A549 (cell line): ENCODE data around the gene GNAI2. TPM values are rescaled to one million over a fixed set of nuclear protein-coding genes. Genes with fewer than 3 reads are reported as not detected.
A peak's percentile ranks its signal among the peaks of the same experiment; 100 is the strongest.

ENCODE experiments used
- ATAC-seq, 2 experiments: fragments of 200-7000 bp in 1 of 2; fragments of >200 bp in 1 of 2; cut with Nextera tagmentation in 1 of 2; cut with Tn5 transposase in 1 of 2; 3 replicates each; pipeline versions ENCODE4 v1.8.0 to v1.9.1; 2018 to 2020; ENCODE audit warnings: mild to moderate bottlenecking in 1 of 2, moderate library complexity in 1 of 2
- CTCF ChIA-PET: fragments of 300-600 bp; sonication (Branson Sonifier 250); formaldehyde crosslinking; extraction: SDS; loops from one replicate; lab custom pipeline; 2021; ENCODE audit warnings: antibody characterized with exemption, inconsistent platforms; lab: Yijun Ruan, JAX
- POLR2A ChIA-PET: fragments of 350-600 bp; formaldehyde crosslinking; extraction: SDS; loops from one replicate; lab custom pipeline; 2021; ENCODE audit warnings: antibody characterized with exemption, inconsistent platforms; lab: Yijun Ruan, JAX
- DNase-seq, 2 experiments: peaks; one replicate each; pipeline versions ENCODE4 v3.0.0 to v3.0.0-alpha.2; 2011 to 2016; ENCODE audit warnings: low read depth in 1 of 2, low spot score in 1 of 2
- FAIRE-seq: peaks from 2 replicates; lab custom pipeline; 2011; peaks lifted over from hg19 to GRCh38; lab: Jason Lieb, UNC
- H3K27ac ChIP-seq, 2 experiments: fragments of >200 bp; sonication (Bioruptor Twin); formaldehyde crosslinking; 3 replicates each; pipeline ENCODE4 v1.5.1; 2016 to 2017
- H3K4me1 ChIP-seq: fragments of >200 bp; sonication (Bioruptor Twin); formaldehyde crosslinking; 3 replicates; pipeline ENCODE4 v1.6.1; 2016
- H3K4me2 ChIP-seq: fragments of >200 bp; sonication (Bioruptor Twin); formaldehyde crosslinking; 3 replicates; pipeline ENCODE4 v1.6.1; 2016
- H3K4me3 ChIP-seq: fragments of >200 bp; sonication (Bioruptor Twin); formaldehyde crosslinking; 3 replicates; pipeline ENCODE4 v1.5.1; 2016
- H3K9me3 ChIP-seq: fragments of >200 bp; sonication (Bioruptor Twin); formaldehyde crosslinking; 3 replicates; pipeline ENCODE4 v1.6.1; 2016
- ATOH8 ChIP-seq: fragments of 250-450 bp; sonication (Bioruptor Pico); IDR thresholded peaks from 2 replicates; pipeline ENCODE4 v1.5.0; 2020; ENCODE audit warnings: low read depth, mild to moderate bottlenecking, moderate library complexity
- CBX2 ChIP-seq: fragments of 200-600 bp; sonication (generic); IDR thresholded peaks from 2 replicates; pipeline ENCODE4 v1.6.1; 2016; ENCODE audit warnings: low read depth, mild to moderate bottlenecking, borderline replicate concordance
- CEBPB ChIP-seq, 2 experiments: fragments of >200 bp in 1 of 2; sonication (Bioruptor Twin) in 1 of 2; formaldehyde crosslinking in 1 of 2; IDR thresholded peaks; 2 replicates each; pipeline ENCODE4 v1.6.1; 2012 to 2016
- EHMT2 ChIP-seq: fragments of 200-600 bp; sonication (generic); IDR thresholded peaks from 2 replicates; pipeline ENCODE4 v1.6.1; 2016; ENCODE audit warnings: antibody characterized with exemption, low read depth, mild to moderate bottlenecking, moderate library complexity
- EP300 ChIP-seq, 2 experiments: fragments of >200 bp; sonication (Bioruptor Twin); formaldehyde crosslinking; IDR thresholded peaks; 2 replicates in 1 of 2; 3 replicates in 1 of 2; pipeline ENCODE4 v1.6.1; 2016 to 2017
- FOSB ChIP-seq: fragments of 250-450 bp; sonication (Bioruptor Pico); IDR thresholded peaks from 2 replicates; pipeline ENCODE4 v1.5.0; 2020; ENCODE audit warnings: mild to moderate bottlenecking, moderate library complexity
- HMGXB4 ChIP-seq: fragments of 250-450 bp; sonication (Bioruptor Pico); IDR thresholded peaks from 2 replicates; pipeline ENCODE4 v1.5.0; 2021; ENCODE audit warnings: mild to moderate bottlenecking, moderate library complexity, borderline replicate concordance
- HOXA7 ChIP-seq: fragments of 250-450 bp; sonication (Bioruptor Pico); IDR thresholded peaks from 2 replicates; pipeline ENCODE4 v1.5.0; 2020; ENCODE audit warnings: mild to moderate bottlenecking, moderate library complexity
- HOXB13 ChIP-seq: fragments of 250-450 bp; sonication (Bioruptor Pico); IDR thresholded peaks from 2 replicates; pipeline ENCODE4 v1.5.0; 2020; ENCODE audit warnings: low read depth, mild to moderate bottlenecking, moderate library complexity
- JUN ChIP-seq, 2 experiments: fragments of >200 bp; sonication (Bioruptor Twin); formaldehyde crosslinking; IDR thresholded peaks; 2 replicates in 1 of 2; 3 replicates in 1 of 2; pipeline ENCODE4 v1.6.1; 2016 to 2017
- JUNB ChIP-seq: fragments of >200 bp; sonication (Bioruptor Twin); formaldehyde crosslinking; IDR thresholded peaks from 2 replicates; pipeline ENCODE4 v1.6.1; 2016
- KDM1A ChIP-seq: fragments of 200-600 bp; sonication (generic); IDR thresholded peaks from 2 replicates; pipeline ENCODE4 v1.6.1; 2016; ENCODE audit warnings: low read depth, mild to moderate bottlenecking
- KDM5A ChIP-seq: fragments of 200-600 bp; sonication (generic); IDR thresholded peaks from 2 replicates; pipeline ENCODE4 v1.6.1; 2016; ENCODE audit warnings: antibody characterized with exemption, mild to moderate bottlenecking
- MAZ ChIP-seq: fragments of 150-350 bp; IDR thresholded peaks from 2 replicates; pipeline ENCODE4 v1.6.1; 2014; ENCODE audit warnings: antibody characterized with exemption, low read depth, low read length, borderline replicate concordance
- MYC ChIP-seq: IDR thresholded peaks from 2 replicates; pipeline ENCODE4 v1.6.1; 2012; ENCODE audit warnings: mild to moderate bottlenecking, inconsistent platforms, low read length, improper control_type of control experiment, borderline replicate concordance
- NFE2L2 ChIP-seq: fragments of 150-350 bp; conservative IDR thresholded peaks from 2 replicates; pipeline ENCODE4 v1.6.1; 2014; ENCODE audit warnings: low read length
- PBX3 ChIP-seq: IDR thresholded peaks from 2 replicates; pipeline ENCODE4 v1.6.1; 2012
- SREBF2 ChIP-seq: fragments of 450-650 bp; IDR thresholded peaks from 2 replicates; pipeline ENCODE4 v1.6.1; 2014; ENCODE audit warnings: mild to moderate bottlenecking, moderate library complexity
- TP53 ChIP-seq: fragments of 250-450 bp; sonication (Bioruptor Pico); IDR thresholded peaks from 2 replicates; pipeline ENCODE4 v1.5.0; 2021; ENCODE audit warnings: mild to moderate bottlenecking, moderate library complexity
- ZFP36 ChIP-seq: fragments of 450-650 bp; IDR thresholded peaks from 2 replicates; pipeline ENCODE4 v1.6.1; 2014; ENCODE audit warnings: borderline replicate concordance; ENCODE audit not compliant: partially characterized antibody
- ZSCAN20 ChIP-seq: fragments of 250-450 bp; sonication (Bioruptor Pico); IDR thresholded peaks from 2 replicates; pipeline ENCODE4 v1.8.0; 2022; ENCODE audit warnings: mild to moderate bottlenecking, moderate library complexity
- WGBS: methylation state at CpG from one replicate; pipeline ENCODE4 v1.1.6; 2017; ENCODE audit errors: missing lambda C conversion rate; 5-methylcytosine and 5-hydroxymethylcytosine counted together
- polyA plus RNA-seq, 4 experiments: library from polyadenylated mRNA; depleted of rRNA in 3 of 4; stranded (reverse); fragments of >200 nt; fragmentation: RNase III in 1 of 4; extraction: RNeasy Plus Mini Kit Qiagen cat#74134 plus additional on column Dnase treatment in 1 of 4; gene quantifications; 2 replicates in 3 of 4; 3 replicates in 1 of 4; pipeline ENCODE4 v1.2.3, GENCODE V29; 2011 to 2017
- TF ChIP-seq, protein P1 (sequence below): IDR thresholded peaks from 2 replicates; pipeline ENCODE4 v1.6.1; 2012
- TF ChIP-seq, protein P2 (sequence below): fragments of >200 bp; sonication (Bioruptor Twin); formaldehyde crosslinking; IDR thresholded peaks from 2 replicates; pipeline ENCODE4 v1.6.1; 2016

GNAI2 gene
- polyA plus RNA-seq, 2 of the 4 experiments (the other 2 are of a cell fraction): 47.4 to 67.8 TPM

DNA sequence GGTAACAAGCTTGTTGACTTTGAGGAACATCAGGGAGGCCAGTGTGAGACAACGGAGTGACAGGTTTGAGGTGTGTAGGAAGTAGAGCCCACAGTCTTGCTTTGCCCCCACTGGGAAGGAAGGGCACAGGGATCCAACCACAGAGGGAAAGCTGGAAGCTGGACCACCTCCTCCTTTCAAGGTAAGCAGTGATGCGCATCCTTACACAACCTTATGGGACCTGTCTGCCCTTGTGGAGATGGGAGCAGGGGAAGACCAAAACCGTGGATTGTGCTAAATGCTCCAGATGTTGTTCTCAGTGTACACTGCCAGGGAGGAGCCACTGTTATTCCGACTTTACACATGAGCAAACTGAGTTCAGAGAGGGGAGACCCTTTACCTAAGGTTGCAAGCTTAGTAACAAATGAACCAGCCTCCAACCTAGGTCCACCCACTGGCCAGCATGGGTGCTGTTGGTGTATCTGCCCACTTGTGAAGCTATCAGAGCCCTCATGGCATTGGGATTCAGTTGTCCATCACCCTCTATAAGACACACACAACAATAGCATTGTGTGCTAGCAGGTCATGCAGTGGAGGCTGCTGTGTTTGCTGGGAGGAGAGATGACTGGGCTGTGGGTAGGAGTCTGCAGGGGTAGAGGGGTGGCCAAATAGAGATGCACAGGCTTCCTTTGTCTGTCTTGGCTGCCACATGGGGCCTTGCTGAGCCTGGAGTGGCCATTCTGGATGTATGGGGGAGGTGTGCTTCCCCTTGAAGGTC lies 42.3 kb downstream of the GNAI2 start:
- Histone ChIP-seq H3K4me3 (no peak overlapping the region), H3K4me1 (peaks cover under 1% of the 10 kb centered on the region; the same call in 1 of the 3 replicates), H3K4me2 (no peak overlapping the region), H3K9me3 (no peaks in the 10 kb centered on the region), H3K27ac (no peak overlapping the region)
- FAIRE-seq (no peak), ATAC-seq (peak; percentile 5 to 37; a peak in 4 of 6 replicates), DNase-seq (no peak)
- POLR2A ChIA-PET: interaction anchor here (0.6 to 1.4 kb wide), 2 partner anchors 13 to 43 kb away, joined by 5 read pairs; partner anchors contain the start of gene GNAI2
- WGBS: 76% methylated on average over 4 of the region's 4 CpGs
- TF ChIP-seq TP53 (no peak), HMGXB4 (CRISPR knock-in tag) (no peak), MYC (no peak), HOXA7 (CRISPR knock-in tag) (no peak), ZSCAN20 (CRISPR knock-in tag) (no peak), CEBPB (IDR thresholded peaks at IDR 0.05) (no peak), ZFP36 (no peak), EHMT2 (no peak), CBX2 (no peak), EP300 (IDR thresholded peaks at IDR 0.05) (no peak), MAZ (no peak), HOXB13 (CRISPR knock-in tag) (no peak)
- TF ChIP-seq, protein P1, sequence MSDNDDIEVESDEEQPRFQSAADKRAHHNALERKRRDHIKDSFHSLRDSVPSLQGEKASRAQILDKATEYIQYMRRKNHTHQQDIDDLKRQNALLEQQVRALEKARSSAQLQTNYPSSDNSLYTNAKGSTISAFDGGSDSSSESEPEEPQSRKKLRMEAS: no peak
- CTCF ChIA-PET: interaction anchor here (1.4 to 8.0 kb wide), 7 partner anchors 10 to 84 kb away, joined by 4 to 67 read pairs (median 6); no protein-coding TSS in a partner anchor

DNA sequence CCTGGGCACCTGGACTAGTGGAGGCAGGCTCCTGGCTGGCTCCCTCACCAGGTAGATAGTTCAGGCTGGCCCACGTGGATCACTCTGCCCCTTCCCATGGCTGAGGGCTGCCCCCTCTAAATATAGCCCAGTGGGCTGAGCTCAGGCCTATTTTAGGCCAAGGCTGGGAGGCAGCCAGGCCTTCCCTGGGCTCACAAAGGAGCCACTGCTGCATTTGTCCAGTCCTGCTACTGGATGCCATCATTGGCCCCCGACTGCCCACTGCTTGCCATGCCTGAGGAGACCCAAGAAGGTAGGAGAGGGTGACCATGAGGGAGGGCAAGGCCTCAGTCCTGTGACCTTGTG lies 42.8 kb downstream of the GNAI2 start, which contains the start of gene LSMEM2:
Gene LSMEM2, plus strand, starts transcription at position 208 of the 345 bp plus-strand sequence. Its CDS starts 27 bp downstream, at position 235.
- TF ChIP-seq JUNB: no peak
- no peak for TF ChIP-seq HMGXB4 (CRISPR knock-in tag)
- TF ChIP-seq, protein P2, sequence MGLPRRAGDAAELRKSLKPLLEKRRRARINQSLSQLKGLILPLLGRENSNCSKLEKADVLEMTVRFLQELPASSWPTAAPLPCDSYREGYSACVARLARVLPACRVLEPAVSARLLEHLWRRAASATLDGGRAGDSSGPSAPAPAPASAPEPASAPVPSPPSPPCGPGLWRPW: no peak
- TF ChIP-seq CBX2: no peak
- no peak for TF ChIP-seq KDM1A
- TF ChIP-seq JUN (IDR thresholded peaks at IDR 0.05): no peak
- no peak for TF ChIP-seq KDM5A
- no peak for TF ChIP-seq PBX3
- no peak for TF ChIP-seq SREBF2
- TF ChIP-seq NFE2L2: no peak
- no peak for TF ChIP-seq ATOH8
- no peak for TF ChIP-seq FOSB
- ChIA-PET POLR2A (interaction anchor here (1.2 to 1.4 kb wide), 3 partner anchors 13 to 43 kb away, joined by 5 to 7 read pairs (median 5); partner anchors contain the start of genes GNAI2 and IFRD2), CTCF (interaction anchor here (0.8 to 3.3 kb wide), 8 partner anchors 9 to 88 kb away, joined by 3 to 13 read pairs (median 4); partner anchors contain the start of genes GNAT1 and TUSC2)
- ATAC-seq: peak in 1 of 2 experiments; percentile 10; a peak in 1 of 6 replicates
- no CpG with 5 or more reads among the region's 2 CpGs for WGBS
- Histone ChIP-seq H3K9me3 (no peaks in the 10 kb centered on the region), H3K4me3 (no peak within 1 kb of the TSS), H3K27ac (no peak within 1 kb of the TSS), H3K4me2 (no peak within 1 kb of the TSS), H3K4me1 (no peaks in the 10 kb centered on the region)
- DNase-seq: no peak
- FAIRE-seq: no peak
